Breast epithelium (tissue), 3 donors: ENCODE data around the gene CCL5.
"Not testable (repeated sequence)": the region's sequence is repeated elsewhere in the genome, so short reads cannot be mapped to it uniquely, and the experiment has no call there.

Experiments used
- POLR2A ChIP-seq: fragments of 450-650 bp; IDR thresholded peaks from one replicate; pipeline ENCODE4 v1.6.1; 2016; ENCODE audit warnings: antibody characterized with exemption, mild to moderate bottlenecking, moderate library complexity
- POLR2AphosphoS5 ChIP-seq, 3 donors: sonication (generic); formaldehyde crosslinking; IDR thresholded peaks; one replicate each; pipeline ENCODE4 v1.6.1; 2017; ENCODE audit warnings: antibody characterized with exemption in 3 of 3
- TF ChIP-seq, protein P1 (sequence below), 3 donors: fragments of 450-650 bp; IDR thresholded peaks; one replicate each; pipeline ENCODE4 v1.5.1; 2016 to 2017; ENCODE audit warnings: antibody characterized with exemption in 3 of 3, mild to moderate bottlenecking in 3 of 3, moderate library complexity in 3 of 3

DNA sequence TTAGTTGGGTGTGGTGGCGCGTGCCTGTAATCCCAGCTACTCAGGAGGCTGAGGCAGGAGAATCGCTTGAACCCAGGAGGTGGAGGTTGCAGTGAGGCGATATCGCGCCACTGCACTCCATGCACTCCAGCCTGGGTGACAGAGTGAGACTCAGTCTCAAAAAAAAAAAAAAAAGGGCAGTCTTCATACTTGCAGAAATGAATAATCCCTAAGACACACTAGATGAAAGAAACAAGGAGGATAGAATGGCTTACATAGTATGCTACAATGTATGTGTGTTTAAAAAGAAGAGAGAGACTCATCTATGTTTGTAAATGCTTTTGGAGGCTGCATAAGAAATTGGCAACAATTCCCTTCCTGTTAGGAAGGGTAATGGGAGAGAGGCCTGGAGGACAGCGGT is 17.6 kb upstream of the CCL5 start:
- TF ChIP-seq, protein P1, sequence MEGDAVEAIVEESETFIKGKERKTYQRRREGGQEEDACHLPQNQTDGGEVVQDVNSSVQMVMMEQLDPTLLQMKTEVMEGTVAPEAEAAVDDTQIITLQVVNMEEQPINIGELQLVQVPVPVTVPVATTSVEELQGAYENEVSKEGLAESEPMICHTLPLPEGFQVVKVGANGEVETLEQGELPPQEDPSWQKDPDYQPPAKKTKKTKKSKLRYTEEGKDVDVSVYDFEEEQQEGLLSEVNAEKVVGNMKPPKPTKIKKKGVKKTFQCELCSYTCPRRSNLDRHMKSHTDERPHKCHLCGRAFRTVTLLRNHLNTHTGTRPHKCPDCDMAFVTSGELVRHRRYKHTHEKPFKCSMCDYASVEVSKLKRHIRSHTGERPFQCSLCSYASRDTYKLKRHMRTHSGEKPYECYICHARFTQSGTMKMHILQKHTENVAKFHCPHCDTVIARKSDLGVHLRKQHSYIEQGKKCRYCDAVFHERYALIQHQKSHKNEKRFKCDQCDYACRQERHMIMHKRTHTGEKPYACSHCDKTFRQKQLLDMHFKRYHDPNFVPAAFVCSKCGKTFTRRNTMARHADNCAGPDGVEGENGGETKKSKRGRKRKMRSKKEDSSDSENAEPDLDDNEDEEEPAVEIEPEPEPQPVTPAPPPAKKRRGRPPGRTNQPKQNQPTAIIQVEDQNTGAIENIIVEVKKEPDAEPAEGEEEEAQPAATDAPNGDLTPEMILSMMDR (IDR thresholded peaks at IDR 0.05), result not testable (repeated sequence)
- not testable (repeated sequence) for TF ChIP-seq POLR2A; POLR2AphosphoS5 (IDR thresholded peaks at IDR 0.05)
